ENCODE results near the gene DNAJC4. TPM values are rescaled to one million over a fixed set of nuclear protein-coding genes. Genes with fewer than 3 reads are reported as not detected.

Gene DNAJC4
- total and polyA plus RNA-seq, 4 donors = 15.0 to 97.9 (median 26.8) TPM

GRCh38 chr11:64255135-64256128, 25.1 kb downstream of the DNAJC4 start:
- H3K36me3 ChIP-seq (ENCODE audit: control insufficient read depth in 1 of 2, insufficient read depth in 2 of 2, low read length in 1 of 2) = peaks cover 8 to 9% of the 10 kb centered on the region in 2 donors
- H3K9me3 ChIP-seq (ENCODE audit: control insufficient read depth, low read length) = no peaks in the 10 kb centered on the region
- H3K27ac ChIP-seq (ENCODE audit: low read depth in 1 of 2, low read length in 2 of 2) = no peak overlapping the region
- intact Hi-C loops (cut with DNase I) = no loop called here
- 88 to 90% methylated on average over 35 of the region's 35 CpGs for WGBS, 2 donors
- H3K27me3 ChIP-seq (ENCODE audit: control insufficient read depth in 1 of 2, insufficient read depth in 2 of 2, low read length in 1 of 2) = no peaks in the 10 kb centered on the region
- DNase-seq (no peak), ATAC-seq (ENCODE audit: low FRiP score) (no peak)
- no peaks in the 10 kb centered on the region for H3K4me1 ChIP-seq (ENCODE audit: control insufficient read depth in 1 of 2, insufficient read depth in 2 of 2, low read length in 2 of 2)
- H3K4me3 ChIP-seq (ENCODE audit: low read length in 2 of 2) = no peak overlapping the region

- Histone ChIP-seq H3K4me3 (ENCODE audit: low read length in 2 of 2) (no peak overlapping the region), H3K27me3 (ENCODE audit: control insufficient read depth in 1 of 2, insufficient read depth in 2 of 2, low read length in 1 of 2) (no peaks in the 10 kb centered on the region), H3K27ac (ENCODE audit: low read depth in 1 of 2, low read length in 2 of 2) (no peak overlapping the region), H3K9me3 (ENCODE audit: control insufficient read depth, low read length) (no peaks in the 10 kb centered on the region), H3K4me1 (ENCODE audit: control insufficient read depth in 1 of 2, insufficient read depth in 2 of 2, low read length in 2 of 2) (no peaks in the 10 kb centered on the region), H3K36me3 (ENCODE audit: control insufficient read depth in 1 of 2, insufficient read depth in 2 of 2, low read length in 1 of 2) (peaks cover 8 to 9% of the 10 kb centered on the region in 2 donors)
- 80% methylated on average over 15 of the region's 15 CpGs for WGBS, 2 donors
- ATAC-seq (ENCODE audit: low FRiP score) (no peak), DNase-seq (no peak)
- intact Hi-C loops (cut with DNase I) = no loop called here
Observed at GRCh38 chr11:64256300-64256699, 26.0 kb downstream of the DNAJC4 start.

GRCh38 chr11:64258356-64258755, 28.0 kb downstream of the DNAJC4 start:
- no peaks in the 10 kb centered on the region for H3K9me3 ChIP-seq (ENCODE audit: control insufficient read depth, low read length)
- H3K4me1 ChIP-seq (ENCODE audit: control insufficient read depth in 1 of 2, insufficient read depth in 2 of 2, low read length in 2 of 2) = no peaks in the 10 kb centered on the region
- no peak overlapping the region for H3K4me3 ChIP-seq (ENCODE audit: low read length in 2 of 2)
- peaks cover 8 to 11% of the 10 kb centered on the region in 2 donors for H3K36me3 ChIP-seq (ENCODE audit: control insufficient read depth in 1 of 2, insufficient read depth in 2 of 2, low read length in 1 of 2)
- no peak for ATAC-seq (ENCODE audit: low FRiP score)
- DNase-seq = no peak
- H3K27ac ChIP-seq (ENCODE audit: low read depth in 1 of 2, low read length in 2 of 2) = no peak overlapping the region
- WGBS, 2 donors = 89% methylated on average over 24 of the region's 24 CpGs
- no peaks in the 10 kb centered on the region for H3K27me3 ChIP-seq (ENCODE audit: control insufficient read depth in 1 of 2, insufficient read depth in 2 of 2, low read length in 1 of 2)
- intact Hi-C loops (cut with DNase I) = no loop called here

GRCh38 chr11:64258946-64259532, 28.7 kb downstream of the DNAJC4 start:
- intact Hi-C loops (cut with DNase I) = no loop called here
- Histone ChIP-seq H3K4me3 (ENCODE audit: low read length in 2 of 2) (no peak overlapping the region), H3K27ac (ENCODE audit: low read depth in 1 of 2, low read length in 2 of 2) (no peak overlapping the region), H3K27me3 (ENCODE audit: control insufficient read depth in 1 of 2, insufficient read depth in 2 of 2, low read length in 1 of 2) (no peaks in the 10 kb centered on the region), H3K9me3 (ENCODE audit: control insufficient read depth, low read length) (no peaks in the 10 kb centered on the region), H3K36me3 (ENCODE audit: control insufficient read depth in 1 of 2, insufficient read depth in 2 of 2, low read length in 1 of 2) (peaks cover 8 to 11% of the 10 kb centered on the region in 2 donors), H3K4me1 (ENCODE audit: control insufficient read depth in 1 of 2, insufficient read depth in 2 of 2, low read length in 2 of 2) (no peaks in the 10 kb centered on the region)
- ATAC-seq (ENCODE audit: low FRiP score) (no peak), DNase-seq (peak in 1 of 2 donors; percentile 50)
- WGBS, 2 donors = 90 to 92% methylated on average over 29 to 32 of the region's 32 CpGs

- no peak overlapping the region for H3K27ac ChIP-seq (ENCODE audit: low read depth in 1 of 2, low read length in 2 of 2)
- H3K9me3 ChIP-seq (ENCODE audit: control insufficient read depth, low read length) = no peaks in the 10 kb centered on the region
- H3K36me3 ChIP-seq (ENCODE audit: control insufficient read depth in 1 of 2, insufficient read depth in 2 of 2, low read length in 1 of 2) = peaks cover 8 to 11% of the 10 kb centered on the region in 2 donors
- H3K27me3 ChIP-seq (ENCODE audit: control insufficient read depth in 1 of 2, insufficient read depth in 2 of 2, low read length in 1 of 2) = no peaks in the 10 kb centered on the region
- intact Hi-C loops (cut with DNase I) = no loop called here
- H3K4me1 ChIP-seq (ENCODE audit: control insufficient read depth in 1 of 2, insufficient read depth in 2 of 2, low read length in 2 of 2) = no peaks in the 10 kb centered on the region
- no peak overlapping the region for H3K4me3 ChIP-seq (ENCODE audit: low read length in 2 of 2)
- DNase-seq (no peak), ATAC-seq (ENCODE audit: low FRiP score) (no peak)
- WGBS, 2 donors = 82 to 89% methylated on average over 4 of the region's 4 CpGs
Observed at GRCh38 chr11:64259533-64260067, 29.3 kb downstream of the DNAJC4 start.

GRCh38 chr11:64260147-64260708, 29.9 kb downstream of the DNAJC4 start:
- Histone ChIP-seq H3K27me3 (ENCODE audit: control insufficient read depth in 1 of 2, insufficient read depth in 2 of 2, low read length in 1 of 2) (no peaks in the 10 kb centered on the region), H3K4me1 (ENCODE audit: control insufficient read depth in 1 of 2, insufficient read depth in 2 of 2, low read length in 2 of 2) (no peaks in the 10 kb centered on the region), H3K4me3 (ENCODE audit: low read length in 2 of 2) (no peak overlapping the region), H3K27ac (ENCODE audit: low read depth in 1 of 2, low read length in 2 of 2) (no peak overlapping the region), H3K9me3 (ENCODE audit: control insufficient read depth, low read length) (no peaks in the 10 kb centered on the region), H3K36me3 (ENCODE audit: control insufficient read depth in 1 of 2, insufficient read depth in 2 of 2, low read length in 1 of 2) (peaks cover 8 to 11% of the 10 kb centered on the region in 2 donors)
- 94 to 96% methylated on average over 6 of the region's 6 CpGs for WGBS, 2 donors
- DNase-seq = no peak
- ATAC-seq (ENCODE audit: low FRiP score) = no peak
- intact Hi-C loops (cut with DNase I) = no loop called here

- H3K27ac ChIP-seq (ENCODE audit: low read depth in 1 of 2, low read length in 2 of 2) = no peak overlapping the region
- no peak overlapping the region for H3K4me3 ChIP-seq (ENCODE audit: low read length in 2 of 2)
- intact Hi-C loops (cut with DNase I) = no loop called here
- DNase-seq = no peak
- no peaks in the 10 kb centered on the region for H3K27me3 ChIP-seq (ENCODE audit: control insufficient read depth in 1 of 2, insufficient read depth in 2 of 2, low read length in 1 of 2)
- H3K4me1 ChIP-seq (ENCODE audit: control insufficient read depth in 1 of 2, insufficient read depth in 2 of 2, low read length in 2 of 2) = no peaks in the 10 kb centered on the region
- 82 to 85% methylated on average over 18 of the region's 18 CpGs for WGBS, 2 donors
- ATAC-seq (ENCODE audit: low FRiP score) = no peak
- H3K9me3 ChIP-seq (ENCODE audit: control insufficient read depth, low read length) = no peaks in the 10 kb centered on the region
- peaks cover 8 to 12% of the 10 kb centered on the region in 2 donors for H3K36me3 ChIP-seq (ENCODE audit: control insufficient read depth in 1 of 2, insufficient read depth in 2 of 2, low read length in 1 of 2)
Observed at GRCh38 chr11:64261556-64262080, 31.3 kb downstream of the DNAJC4 start.

- DNase-seq (no peak), ATAC-seq (ENCODE audit: low FRiP score) (no peak)
- H3K9me3 ChIP-seq (ENCODE audit: control insufficient read depth, low read length) = no peaks in the 10 kb centered on the region
- no peaks in the 10 kb centered on the region for H3K4me1 ChIP-seq (ENCODE audit: control insufficient read depth in 1 of 2, insufficient read depth in 2 of 2, low read length in 2 of 2)
- H3K4me3 ChIP-seq (ENCODE audit: low read length in 2 of 2) = no peak overlapping the region
- 92 to 93% methylated on average over 42 of the region's 42 CpGs for WGBS, 2 donors
- no peak overlapping the region for H3K27ac ChIP-seq (ENCODE audit: low read depth in 1 of 2, low read length in 2 of 2)
- no peaks in the 10 kb centered on the region for H3K27me3 ChIP-seq (ENCODE audit: control insufficient read depth in 1 of 2, insufficient read depth in 2 of 2, low read length in 1 of 2)
- intact Hi-C loops (cut with DNase I) = no loop called here
- peaks cover 8 to 11% of the 10 kb centered on the region in 2 donors for H3K36me3 ChIP-seq (ENCODE audit: control insufficient read depth in 1 of 2, insufficient read depth in 2 of 2, low read length in 1 of 2)
Observed at GRCh38 chr11:64262271-64263002, 32.1 kb downstream of the DNAJC4 start.

All from aorta (tissue), 5 donors.